Endothelial cell of hepatic sinusoid (primary cell): Measurements from ENCODE around the gene ITPKC.

Experiments used
- in situ Hi-C: cut with HindIII; loops from 2 replicates; pipeline ENCODE4 v1.10.0; 2017; ENCODE audit warnings: low sequenced_read_pairs

The ITPKC gene

GRCh38 chr19:40714441-40715299 is 2.2 kb upstream of the ITPKC start:
- in situ Hi-C loops: no loop called here

GRCh38 chr19:40716031-40716481 is 856 bp upstream of the ITPKC start:
- in situ Hi-C loops: no loop called here

GRCh38 chr19:40717325-40717879 is 490 bp downstream of the ITPKC start:
- in situ Hi-C loops: no loop called here

GRCh38 chr19:40717880-40718773 is 1.2 kb downstream of the ITPKC start:
- in situ Hi-C loops: no loop called here

- in situ Hi-C loops: no loop called here
These were observed 2.0 kb downstream of the ITPKC start for GRCh38 chr19:40718774-40719391.

- in situ Hi-C loops: no loop called here
These were observed 2.5 kb downstream of the ITPKC start for GRCh38 chr19:40719414-40719894.

GRCh38 chr19:40721140-40721486 is 4.2 kb downstream of the ITPKC start:
- in situ Hi-C loops: no loop called here

- in situ Hi-C loops: no loop called here
These were observed 5.2 kb downstream of the ITPKC start for GRCh38 chr19:40721936-40722661.

GRCh38 chr19:40723661-40724254 is 6.8 kb downstream of the ITPKC start:
- in situ Hi-C loops: no loop called here

GRCh38 chr19:40724315-40724714 is 7.4 kb downstream of the ITPKC start:
- in situ Hi-C loops: no loop called here

GRCh38 chr19:40724855-40725254 is 7.9 kb downstream of the ITPKC start:
- in situ Hi-C loops: no loop called here

GRCh38 chr19:40726279-40726678 is 9.4 kb downstream of the ITPKC start:
- in situ Hi-C loops: no loop called here

- in situ Hi-C loops: loop anchor here (5.0 kb wide), 1 partner anchor 47 kb away; the partner anchor contains the start of genes MIA and RAB4B
These were observed 13.2 kb downstream of the ITPKC start for GRCh38 chr19:40730065-40730464.

GRCh38 chr19:40732304-40732703 is 15.4 kb downstream of the ITPKC start:
- in situ Hi-C loops: loop anchor here (5.0 kb wide), 1 partner anchor 45 kb away; the partner anchor contains the start of genes MIA and RAB4B

- in situ Hi-C loops: loop anchor here (5.0 kb wide), 1 partner anchor 44 kb away; the partner anchor contains the start of genes MIA and RAB4B
These were observed 16.2 kb downstream of the ITPKC start for GRCh38 chr19:40733149-40733548.

- in situ Hi-C loops: no loop called here
These were observed 18.3 kb downstream of the ITPKC start for GRCh38 chr19:40735013-40735771.

GRCh38 chr19:40736661-40737060 is 19.7 kb downstream of the ITPKC start:
- in situ Hi-C loops: no loop called here

GRCh38 chr19:40737102-40737644 is 20.3 kb downstream of the ITPKC start:
- in situ Hi-C loops: no loop called here
